HG03565 (cell line): ENCODE results near the gene ECM1.

Experiments
- ATAC-seq: cut with Tn5 transposase; IDR thresholded peaks from one replicate; pipeline ENCODE4 v1.9.1; 2021; ENCODE audit warnings: mild to moderate bottlenecking, moderate library complexity; ENCODE audit not compliant: unreplicated experiment

The ECM1 gene

DNA sequence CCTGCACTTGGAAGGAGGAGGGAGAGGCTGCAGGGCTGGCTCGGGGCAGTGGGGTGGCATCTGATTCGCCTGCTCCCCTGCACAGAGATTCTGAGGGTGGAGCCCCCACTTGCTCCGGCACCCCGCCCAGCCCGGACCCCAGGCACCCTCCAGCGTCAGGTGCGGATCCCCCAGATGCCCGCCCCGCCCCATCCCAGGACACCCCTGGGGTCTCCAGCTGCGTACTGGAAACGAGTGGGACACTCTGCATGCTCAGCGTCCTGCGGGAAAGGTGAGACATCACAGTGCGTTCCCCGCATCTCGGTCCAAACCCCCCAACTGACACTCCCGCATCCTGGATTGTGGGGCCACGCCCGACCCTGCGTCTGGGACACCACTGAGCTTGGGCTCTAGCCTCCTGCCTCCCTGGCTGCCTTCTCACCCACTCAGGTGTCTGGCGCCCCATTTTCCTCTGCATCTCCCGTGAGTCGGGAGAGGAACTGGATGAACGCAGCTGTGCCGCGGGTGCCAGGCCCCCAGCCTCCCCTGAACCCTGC is 49.2 kb downstream of the ECM1 start:
- no peak for ATAC-seq

DNA sequence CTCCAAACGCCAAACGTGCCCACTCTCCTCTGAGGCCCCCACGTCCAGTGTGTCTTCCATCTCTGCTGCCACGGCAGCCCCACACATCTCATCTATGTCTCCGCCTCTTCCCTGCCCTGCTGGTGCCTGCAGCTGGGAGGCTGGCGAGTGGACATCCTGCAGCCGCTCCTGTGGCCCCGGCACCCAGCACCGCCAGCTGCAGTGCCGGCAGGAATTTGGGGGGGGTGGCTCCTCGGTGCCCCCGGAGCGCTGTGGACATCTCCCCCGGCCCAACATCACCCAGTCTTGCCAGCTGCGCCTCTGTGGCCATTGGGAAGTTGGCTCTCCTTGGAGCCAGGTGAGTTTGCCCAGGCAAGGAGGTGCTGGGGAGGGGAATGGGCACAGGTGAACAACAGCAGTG is 49.9 kb downstream of the ECM1 start:
- no peak for ATAC-seq

DNA sequence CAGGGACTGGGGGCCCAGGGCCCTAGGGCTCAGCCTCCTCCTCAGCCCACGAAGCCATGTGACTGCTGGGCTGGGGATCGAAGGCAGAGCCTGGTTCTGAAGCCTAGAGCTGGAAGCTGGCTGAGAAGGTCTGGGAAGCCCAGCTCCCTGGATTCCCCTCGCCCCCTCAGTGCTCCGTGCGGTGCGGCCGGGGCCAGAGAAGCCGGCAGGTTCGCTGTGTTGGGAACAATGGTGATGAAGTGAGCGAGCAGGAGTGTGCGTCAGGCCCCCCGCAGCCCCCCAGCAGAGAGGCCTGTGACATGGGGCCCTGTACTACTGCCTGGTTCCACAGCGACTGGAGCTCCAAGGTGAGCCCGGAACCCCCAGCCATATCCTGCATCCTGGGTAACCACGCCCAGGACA is 50.4 kb downstream of the ECM1 start:
- no peak for ATAC-seq

GRCh38 chr1:150558761-150559655 is 51.1 kb downstream of the ECM1 start:
- ATAC-seq: no peak

- ATAC-seq: no peak
These were observed 51.7 kb downstream of the ECM1 start for GRCh38 chr1:150559656-150560010.

DNA sequence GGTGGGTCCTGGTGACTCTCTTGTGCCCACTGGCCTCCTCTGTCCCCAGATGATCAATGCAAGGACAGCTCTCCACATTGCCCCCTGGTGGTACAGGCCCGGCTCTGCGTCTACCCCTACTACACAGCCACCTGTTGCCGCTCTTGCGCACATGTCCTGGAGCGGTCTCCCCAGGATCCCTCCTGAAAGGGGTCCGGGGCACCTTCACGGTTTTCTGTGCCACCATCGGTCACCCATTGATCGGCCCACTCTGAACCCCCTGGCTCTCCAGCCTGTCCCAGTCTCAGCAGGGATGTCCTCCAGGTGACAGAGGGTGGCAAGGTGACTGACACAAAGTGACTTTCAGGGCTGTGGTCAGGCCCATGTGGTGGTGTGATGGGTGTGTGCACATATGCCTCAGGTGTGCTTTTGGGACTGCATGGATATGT is 52.1 kb downstream of the ECM1 start:
- ATAC-seq: no peak

DNA sequence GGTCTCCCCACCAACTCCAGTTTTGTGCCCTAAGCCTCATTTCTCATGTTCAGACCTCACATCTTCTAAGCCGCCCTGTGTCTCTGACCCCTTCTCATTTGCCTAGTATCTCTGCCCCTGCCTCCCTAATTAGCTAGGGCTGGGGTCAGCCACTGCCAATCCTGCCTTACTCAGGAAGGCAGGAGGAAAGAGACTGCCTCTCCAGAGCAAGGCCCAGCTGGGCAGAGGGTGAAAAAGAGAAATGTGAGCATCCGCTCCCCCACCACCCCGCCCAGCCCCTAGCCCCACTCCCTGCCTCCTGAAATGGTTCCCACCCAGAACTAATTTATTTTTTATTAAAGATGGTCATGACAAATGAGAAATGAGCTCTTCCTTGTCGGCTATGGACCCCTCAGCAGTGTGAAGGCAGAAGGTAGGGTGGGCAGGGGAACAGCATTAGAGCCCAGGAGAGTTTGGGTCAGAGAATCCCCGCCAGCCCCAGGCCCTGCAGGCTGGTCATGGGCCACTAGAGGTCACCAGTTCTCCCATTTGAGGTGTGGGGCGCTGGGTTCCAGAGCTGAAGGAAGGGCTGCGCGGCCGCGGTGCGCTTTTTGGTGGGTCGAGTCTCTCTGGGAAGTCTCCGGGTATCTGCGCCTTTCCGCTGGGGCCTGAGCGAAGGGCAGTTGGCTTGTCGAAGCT is 52.8 kb downstream of the ECM1 start:
- no peak for ATAC-seq

GRCh38 chr1:150561254-150561973 is 53.5 kb downstream of the ECM1 start:
- ATAC-seq: no peak

- ATAC-seq: no peak
These were observed 54.1 kb downstream of the ECM1 start for GRCh38 chr1:150561974-150562445.

DNA sequence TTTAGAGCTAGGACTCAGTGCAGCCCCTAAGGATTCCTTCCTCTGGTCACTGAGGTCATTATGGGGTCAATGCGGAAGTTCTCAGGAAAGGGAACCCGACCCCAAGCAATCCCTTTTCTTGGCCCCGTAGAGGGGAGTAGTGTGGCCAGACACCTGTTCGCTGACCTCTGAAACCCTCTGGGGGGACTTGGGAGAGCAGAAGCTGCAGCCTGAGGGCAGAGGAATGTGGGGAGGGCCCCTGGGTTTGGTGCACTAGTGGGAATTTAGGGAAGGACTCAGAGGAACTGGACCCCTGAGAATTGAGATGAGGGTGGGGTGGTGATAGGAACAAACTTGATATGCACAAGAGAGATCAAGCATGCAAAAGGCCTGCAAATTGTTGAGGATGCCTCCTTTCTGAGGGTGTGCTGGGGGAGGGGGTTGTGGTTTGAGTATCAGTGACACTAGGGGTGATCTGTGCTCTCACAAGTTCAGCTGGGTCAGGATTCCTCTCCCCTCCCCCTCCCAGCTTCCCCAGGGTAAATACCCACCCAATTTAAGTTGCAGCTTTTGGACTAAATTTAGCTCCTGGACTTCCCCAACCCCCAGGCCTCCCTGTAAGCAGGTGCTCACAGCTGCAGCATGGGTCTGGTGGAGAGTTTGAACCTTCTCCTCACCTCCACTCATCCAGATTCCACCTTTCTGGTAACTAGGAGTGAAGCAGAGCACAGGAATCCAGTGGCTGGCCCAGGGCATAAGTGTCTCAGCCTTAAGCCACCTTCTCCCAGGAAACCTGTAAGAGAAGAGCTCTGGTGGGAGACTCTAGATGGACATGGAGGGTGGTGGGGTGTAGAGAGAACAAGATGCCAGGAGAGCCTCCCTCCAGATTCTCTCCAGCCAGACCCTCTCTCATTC is 54.8 kb downstream of the ECM1 start:
- ATAC-seq: peak; percentile 26
